GM10248 (cell line): Measurements from ENCODE around the gene SMG7.
A peak's percentile ranks its signal among the peaks of the same experiment; 100 is the strongest.

Experiments
- CTCF ChIA-PET: fragments of 300-600 bp; sonication (Branson Sonifier 250); formaldehyde crosslinking; extraction: SDS; loops from one replicate; lab custom pipeline; 2021; ENCODE audit warnings: antibody characterized with exemption; lab: Yijun Ruan, JAX
- POLR2A ChIA-PET: fragments of 350-650 bp; sonication (Branson Sonifier 250); formaldehyde crosslinking; extraction: SDS; loops from one replicate; lab custom pipeline; 2020; ENCODE audit warnings: antibody characterized with exemption; lab: Yijun Ruan, JAX
- DNase-seq: peaks from one replicate; pipeline ENCODE4 v3.0.0; 2012; ENCODE audit errors: extremely low spot score
- TF ChIP-seq, protein P1 (sequence below): IDR thresholded peaks from 2 replicates; pipeline ENCODE4 v1.5.1; 2012; ENCODE audit warnings: mild to moderate bottlenecking, low read depth; ENCODE audit errors: extremely low read depth, missing control alignments, control extremely low read depth

SMG7 gene

DNA sequence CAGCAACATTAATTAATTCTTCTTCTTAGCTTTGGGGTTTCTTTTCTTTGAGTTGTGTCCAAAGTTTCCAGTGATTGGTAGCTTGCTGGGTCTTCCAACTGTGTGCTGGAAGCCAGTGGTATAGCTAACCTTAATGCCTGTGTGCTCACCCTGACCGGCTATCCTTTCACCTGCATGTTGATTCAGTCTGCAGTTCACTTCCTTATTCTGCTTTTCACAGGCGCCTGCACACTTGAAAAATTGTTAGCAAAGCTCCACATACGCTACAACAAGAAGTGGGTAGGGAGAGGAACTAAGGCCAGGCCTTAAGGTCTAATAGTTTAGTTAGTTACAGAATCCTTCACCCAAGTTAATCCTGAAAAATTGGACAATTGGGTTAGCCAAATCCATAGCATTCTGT is 82.3 kb downstream of the SMG7 start:
- no peak for DNase-seq
- ChIA-PET CTCF (interaction anchor here (1.0 to 2.1 kb wide), 4 partner anchors 10 to 32 kb away, joined by 3 to 7 read pairs (median 5); no protein-coding TSS in a partner anchor), POLR2A (no interaction called here)
- TF ChIP-seq, protein P1, sequence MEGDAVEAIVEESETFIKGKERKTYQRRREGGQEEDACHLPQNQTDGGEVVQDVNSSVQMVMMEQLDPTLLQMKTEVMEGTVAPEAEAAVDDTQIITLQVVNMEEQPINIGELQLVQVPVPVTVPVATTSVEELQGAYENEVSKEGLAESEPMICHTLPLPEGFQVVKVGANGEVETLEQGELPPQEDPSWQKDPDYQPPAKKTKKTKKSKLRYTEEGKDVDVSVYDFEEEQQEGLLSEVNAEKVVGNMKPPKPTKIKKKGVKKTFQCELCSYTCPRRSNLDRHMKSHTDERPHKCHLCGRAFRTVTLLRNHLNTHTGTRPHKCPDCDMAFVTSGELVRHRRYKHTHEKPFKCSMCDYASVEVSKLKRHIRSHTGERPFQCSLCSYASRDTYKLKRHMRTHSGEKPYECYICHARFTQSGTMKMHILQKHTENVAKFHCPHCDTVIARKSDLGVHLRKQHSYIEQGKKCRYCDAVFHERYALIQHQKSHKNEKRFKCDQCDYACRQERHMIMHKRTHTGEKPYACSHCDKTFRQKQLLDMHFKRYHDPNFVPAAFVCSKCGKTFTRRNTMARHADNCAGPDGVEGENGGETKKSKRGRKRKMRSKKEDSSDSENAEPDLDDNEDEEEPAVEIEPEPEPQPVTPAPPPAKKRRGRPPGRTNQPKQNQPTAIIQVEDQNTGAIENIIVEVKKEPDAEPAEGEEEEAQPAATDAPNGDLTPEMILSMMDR: no peak

DNA sequence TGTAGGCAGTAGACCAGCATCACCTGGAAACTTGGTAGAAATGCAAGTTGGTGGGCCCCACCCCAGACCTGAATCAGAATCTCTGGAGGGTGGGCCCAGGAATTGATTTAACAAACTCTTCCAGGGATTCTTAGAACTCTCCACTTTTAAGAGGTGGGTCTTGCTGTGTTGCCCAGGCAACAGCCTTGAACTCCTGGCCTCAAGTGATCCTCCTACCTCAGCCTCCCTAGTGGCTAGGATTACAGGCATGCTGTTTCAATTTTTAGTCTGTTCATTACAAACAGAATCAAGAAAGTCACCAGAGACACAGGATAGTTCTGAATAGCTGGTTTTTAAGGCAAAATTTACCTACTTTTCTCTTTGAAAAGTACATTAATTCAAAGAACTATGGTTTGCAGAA is 86.8 kb downstream of the SMG7 start:
- TF ChIP-seq, protein P1: no peak
- ChIA-PET POLR2A (no interaction called here), CTCF (interaction anchor here (0.7 kb wide), 1 partner anchor 17 kb away, joined by 3 read pairs; no protein-coding TSS in a partner anchor)
- DNase-seq: no peak

DNA sequence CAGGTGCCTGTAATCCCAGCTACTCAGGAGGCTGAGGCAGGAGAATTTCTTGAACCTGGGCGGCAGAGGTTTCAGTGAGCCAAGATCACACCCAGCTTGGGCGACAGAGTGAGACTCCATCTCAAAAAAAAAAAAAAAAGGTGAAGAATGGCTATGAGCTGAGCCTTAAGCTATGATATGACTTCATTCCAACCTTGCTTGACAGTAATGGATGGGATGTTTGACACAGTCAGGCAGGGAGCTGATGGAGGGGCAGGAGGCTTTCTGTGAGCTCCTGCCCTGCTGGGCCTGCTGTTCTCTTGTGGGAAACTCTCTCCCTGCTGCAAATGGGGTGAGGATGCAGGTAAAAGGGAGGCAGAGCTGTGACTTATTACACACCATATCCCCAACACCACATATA is 90.4 kb downstream of the SMG7 start:
- TF ChIP-seq, protein P1: no peak
- ChIA-PET POLR2A (no interaction called here), CTCF (interaction anchor here (1.1 to 2.4 kb wide), 9 partner anchors 13 to 353 kb away, joined by 3 to 7 read pairs (median 4); no protein-coding TSS in a partner anchor)
- DNase-seq: no peak

DNA sequence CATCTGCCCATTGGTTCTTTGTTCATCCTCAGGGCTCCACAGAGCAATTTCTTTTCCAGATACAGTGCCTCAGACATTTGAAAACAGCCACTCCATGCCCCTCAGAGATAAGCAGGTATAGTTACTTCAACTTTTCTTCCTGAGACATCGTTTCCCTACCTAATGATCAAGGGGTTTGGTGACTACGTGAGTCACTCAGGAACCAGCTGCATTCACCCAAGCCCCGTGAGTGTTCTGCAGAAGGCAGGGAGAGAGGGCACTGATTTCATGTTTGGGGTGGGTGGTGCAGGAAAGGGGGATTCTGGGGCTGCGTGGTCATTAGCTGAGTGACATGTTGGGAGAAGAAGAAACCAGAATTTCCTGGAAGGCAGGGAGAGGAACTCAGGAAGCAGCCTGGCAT is 93.0 kb downstream of the SMG7 start:
- CTCF ChIA-PET: interaction anchor here (1.2 to 1.5 kb wide), 3 partner anchors 11 to 27 kb away, joined by 3 to 6 read pairs (median 6); no protein-coding TSS in a partner anchor
- POLR2A ChIA-PET: no interaction called here
- no peak for DNase-seq
- TF ChIP-seq, protein P1: no peak

DNA sequence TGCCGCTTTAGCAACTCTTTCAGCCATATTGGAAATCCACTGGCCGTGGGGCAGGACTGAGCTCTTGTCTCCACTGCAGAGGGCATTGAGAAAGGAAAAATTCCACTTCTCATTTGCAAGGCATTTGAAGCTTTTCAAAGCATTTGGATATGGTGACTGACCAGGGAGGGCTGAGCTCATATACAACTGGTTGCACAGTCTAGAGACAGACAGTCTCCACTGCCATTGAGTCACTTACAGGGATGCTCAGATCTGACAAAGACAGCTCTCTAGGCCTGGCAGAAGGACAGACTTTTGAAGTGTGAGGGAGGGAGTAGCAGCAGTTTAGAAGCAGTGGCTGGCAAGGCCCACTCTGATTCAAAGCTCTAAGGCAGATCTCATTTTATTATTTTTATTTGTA is 93.7 kb downstream of the SMG7 start:
- CTCF ChIA-PET: interaction anchor here (0.9 to 1.5 kb wide), 6 partner anchors 12 to 68 kb away, joined by 3 to 6 read pairs (median 3); no protein-coding TSS in a partner anchor
- DNase-seq: no peak
- TF ChIP-seq, protein P1: no peak
- POLR2A ChIA-PET: no interaction called here

DNA sequence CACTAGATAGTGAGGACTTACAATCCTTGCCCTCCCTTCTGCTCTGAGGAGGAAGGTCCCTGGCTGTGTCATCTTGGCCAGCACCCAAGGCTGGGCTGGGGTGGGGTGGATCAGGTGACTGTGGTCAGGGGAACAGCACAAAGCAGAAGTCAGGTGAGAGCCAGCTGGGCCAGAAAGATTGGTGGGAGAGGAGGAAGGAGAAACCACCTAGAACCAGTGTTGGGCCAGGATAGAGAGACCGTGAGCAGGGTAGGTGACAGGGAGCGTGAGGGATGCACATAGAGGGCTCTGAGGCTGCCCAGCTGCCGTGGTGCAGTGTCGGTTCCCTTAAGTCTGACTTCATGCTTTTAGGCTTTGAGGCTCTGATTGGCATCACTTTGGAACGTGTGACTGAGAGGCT is 95.3 kb downstream of the SMG7 start:
- ChIA-PET CTCF (interaction anchor here (1.0 to 3.1 kb wide), 3 partner anchors 11 to 348 kb away, joined by 3 to 17 read pairs (median 3); no protein-coding TSS in a partner anchor), POLR2A (no interaction called here)
- TF ChIP-seq, protein P1: no peak
- DNase-seq: peak; percentile 44
